ENCODE data around the gene COL9A3.

- TF ChIP-seq EP300 (IDR thresholded peaks at IDR 0.05; ENCODE audit: borderline replicate concordance in 1 of 2, low read depth in 2 of 2, low read length in 2 of 2) (no peak), RAD21 (IDR thresholded peaks at IDR 0.05 in 1 of 2, conservative IDR thresholded peaks at IDR 0.05 in 1 of 2; ENCODE audit: low read depth in 2 of 2, low read length in 2 of 2) (no peak), CREB1 (IDR thresholded peaks at IDR 0.05) (no peak), TAF1 (IDR thresholded peaks at IDR 0.05; ENCODE audit: low read depth, low read length) (no peak), SIN3A (conservative IDR thresholded peaks at IDR 0.05 in 1 of 2, IDR thresholded peaks at IDR 0.05 in 1 of 2; ENCODE audit: low read depth in 1 of 2, low read length in 2 of 2) (no peak), ATF2 (IDR thresholded peaks at IDR 0.05; ENCODE audit: low read length) (no peak), CEBPB (IDR thresholded peaks at IDR 0.05; ENCODE audit: low read depth, low read length) (no peak)
These were observed 46.5 kb upstream of the COL9A3 start for GRCh38 chr20:62770111-62770910.

Data from H1 (cell line).